ENCODE data around the gene RNF40. TPM values are rescaled to one million over a fixed set of nuclear protein-coding genes. Genes with fewer than 3 reads are reported as not detected.

Gene RNF40
- polyA plus RNA-seq, 5 donors = 89.0 to 108 (median 94.4) TPM

DNA sequence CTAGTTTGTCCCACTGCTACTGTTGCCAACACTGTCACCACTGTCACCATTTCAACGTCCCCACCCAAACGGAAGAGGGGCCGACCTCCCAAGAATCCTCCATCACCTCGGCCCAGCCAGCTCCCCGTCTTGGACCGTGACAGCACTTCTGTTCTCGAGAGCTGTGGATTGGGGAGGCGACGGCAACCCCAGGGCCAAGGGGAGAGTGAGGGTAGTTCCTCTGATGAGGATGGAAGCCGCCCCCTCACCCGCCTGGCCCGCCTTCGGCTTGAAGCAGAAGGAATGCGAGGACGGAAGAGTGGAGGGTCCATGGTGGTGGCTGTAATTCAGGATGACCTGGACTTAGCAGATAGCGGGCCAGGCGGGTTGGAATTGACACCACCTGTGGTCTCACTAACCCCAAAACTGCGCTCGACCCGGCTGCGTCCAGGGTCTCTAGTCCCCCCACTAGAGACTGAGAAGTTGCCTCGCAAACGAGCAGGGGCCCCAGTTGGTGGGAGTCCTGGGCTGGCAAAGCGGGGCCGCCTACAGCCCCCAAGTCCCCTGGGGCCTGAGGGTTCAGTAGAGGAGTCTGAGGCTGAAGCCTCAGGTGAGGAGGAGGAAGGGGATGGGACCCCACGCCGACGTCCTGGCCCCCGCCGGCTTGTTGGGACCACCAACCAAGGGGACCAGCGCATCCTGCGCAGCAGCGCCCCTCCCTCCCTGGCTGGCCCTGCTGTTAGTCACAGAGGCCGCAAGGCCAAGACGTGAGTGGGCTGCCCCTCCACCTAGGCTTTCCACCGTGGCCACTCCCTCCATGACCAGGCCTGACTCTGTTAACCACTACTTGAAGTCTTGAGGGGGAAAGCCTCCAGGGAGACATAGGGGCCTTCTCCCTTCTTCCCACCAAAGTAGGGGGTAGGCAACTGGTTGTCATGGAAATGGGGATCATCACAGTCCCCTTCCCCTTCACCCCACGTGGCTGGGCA is 22.9 kb upstream of the RNF40 start:
- no peak for DNase-seq

DNA sequence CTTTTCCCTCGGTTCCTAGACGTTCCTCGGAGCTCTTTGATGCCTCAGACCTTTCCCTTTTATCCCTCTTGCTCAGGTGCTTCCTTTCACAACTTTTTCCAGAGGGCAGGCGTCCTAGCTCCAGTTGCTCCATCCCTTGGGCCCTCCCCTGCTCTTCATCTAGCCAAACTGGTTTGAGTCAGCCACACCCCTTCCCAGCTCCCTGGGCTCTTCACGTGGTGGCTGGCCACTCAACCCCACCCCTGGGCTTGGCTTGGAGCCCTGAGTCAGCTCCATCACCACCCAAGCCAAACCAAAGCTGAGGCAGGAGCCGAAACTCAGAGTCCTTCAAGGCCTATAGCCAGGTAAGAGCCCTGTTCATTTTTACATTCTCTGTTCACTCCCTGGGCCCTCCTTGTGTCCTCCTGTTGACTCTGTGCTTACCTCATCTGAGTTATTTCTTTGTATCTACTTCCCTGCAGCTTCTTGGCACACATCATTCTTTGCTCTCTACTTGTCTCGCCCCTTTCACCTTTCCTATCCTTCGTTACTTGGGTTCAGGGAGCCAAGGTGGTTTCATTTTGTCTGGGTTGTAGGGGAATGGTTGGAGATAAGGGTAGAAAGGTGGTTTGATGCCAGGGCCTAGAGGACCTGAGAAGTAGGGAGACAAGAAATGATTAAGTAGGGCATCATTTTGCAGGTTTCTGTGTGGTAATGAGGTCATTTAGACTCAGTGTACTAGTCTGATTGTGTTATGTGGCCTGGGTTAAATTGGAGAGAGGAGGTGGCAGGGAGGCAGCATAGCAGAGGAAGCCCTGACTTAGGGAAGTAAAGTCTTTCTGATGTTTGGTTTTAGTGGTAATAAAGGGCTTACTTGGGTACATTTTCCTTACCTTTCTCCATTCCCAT is 21.5 kb upstream of the RNF40 start:
- peak; percentile 72 to 75 for DNase-seq

DNA sequence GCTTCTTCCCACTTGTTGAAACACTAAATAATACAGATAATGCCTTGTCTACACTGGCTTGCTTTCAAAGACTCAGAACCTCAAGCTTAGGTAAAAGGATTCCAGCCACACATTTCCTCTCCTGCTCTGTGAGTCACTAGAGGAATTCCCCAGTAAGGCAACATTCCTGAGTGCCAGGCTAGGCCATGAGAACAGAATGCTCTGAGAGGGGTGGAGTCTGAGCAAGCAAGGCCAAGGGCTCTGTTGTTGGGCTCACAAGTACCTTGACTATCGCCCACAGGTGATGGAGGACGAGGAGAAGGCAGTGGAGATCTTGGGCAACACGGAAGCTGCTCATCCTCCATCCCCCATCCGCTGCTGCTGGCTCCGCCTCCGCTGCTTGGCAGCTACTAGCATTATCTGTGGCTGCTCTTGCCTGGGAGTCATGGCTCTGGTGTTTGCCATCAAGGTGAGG is 20.6 kb upstream of the RNF40 start:
- DNase-seq = peak in 1 of 2 donors; percentile 45

DNA sequence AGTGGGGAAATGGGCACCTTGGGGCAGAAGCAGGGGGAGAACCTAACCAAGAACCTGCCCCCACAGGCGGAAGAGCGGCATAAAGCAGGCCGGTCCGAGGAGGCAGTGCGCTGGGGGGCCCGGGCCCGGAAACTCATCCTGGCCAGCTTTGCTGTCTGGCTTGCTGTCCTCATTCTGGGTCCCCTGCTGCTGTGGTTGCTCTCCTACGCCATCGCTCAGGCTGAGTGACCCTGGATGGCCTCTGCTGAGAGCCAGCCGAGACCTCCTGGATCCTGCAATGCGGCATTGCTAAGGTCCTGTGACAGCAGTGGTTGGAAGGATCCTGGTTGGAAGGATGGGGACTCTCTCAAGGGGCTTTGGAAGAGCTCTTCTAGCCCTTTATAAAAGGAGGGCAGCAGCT is 18.4 kb upstream of the RNF40 start:
- no peak for DNase-seq

DNA sequence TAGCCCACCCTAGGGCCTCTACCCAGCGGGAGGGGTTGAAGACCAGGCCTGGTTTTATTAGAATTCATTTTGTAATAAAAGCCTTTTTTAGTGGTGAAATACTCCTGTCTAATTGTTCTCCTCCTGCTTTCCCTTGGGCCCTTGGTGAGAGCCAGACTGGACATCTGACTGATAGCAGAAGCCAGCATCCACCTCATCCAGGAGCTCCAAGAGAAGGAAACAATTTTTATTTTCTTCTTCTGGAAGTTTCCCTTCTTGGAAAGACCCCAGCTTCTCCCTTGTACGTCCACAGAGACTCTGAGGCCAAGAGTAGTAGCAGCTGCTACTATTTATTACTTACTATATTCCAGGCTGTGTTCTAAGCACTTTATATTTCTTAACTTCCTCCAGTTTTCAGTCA is 17.9 kb upstream of the RNF40 start:
- DNase-seq = no peak

DNA sequence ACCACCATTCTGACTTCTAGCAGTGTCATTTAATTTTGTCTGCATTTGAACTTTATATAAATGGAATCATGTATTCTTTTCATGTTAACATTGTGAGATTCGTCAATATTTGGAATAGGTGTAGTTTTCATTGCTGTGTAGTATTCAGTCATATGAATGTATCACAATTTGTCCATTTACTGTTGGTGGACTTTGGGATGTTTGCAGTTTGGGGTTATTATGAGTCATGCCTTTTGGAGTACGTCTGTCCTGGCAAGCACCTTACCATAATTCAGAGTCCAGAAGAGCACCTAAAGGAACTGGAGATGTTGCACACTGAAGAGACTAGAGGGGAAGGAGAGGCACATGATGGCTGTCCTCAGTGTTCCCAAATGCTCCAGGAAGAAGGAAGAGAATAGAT is 17.0 kb upstream of the RNF40 start:
- DNase-seq = no peak

DNA sequence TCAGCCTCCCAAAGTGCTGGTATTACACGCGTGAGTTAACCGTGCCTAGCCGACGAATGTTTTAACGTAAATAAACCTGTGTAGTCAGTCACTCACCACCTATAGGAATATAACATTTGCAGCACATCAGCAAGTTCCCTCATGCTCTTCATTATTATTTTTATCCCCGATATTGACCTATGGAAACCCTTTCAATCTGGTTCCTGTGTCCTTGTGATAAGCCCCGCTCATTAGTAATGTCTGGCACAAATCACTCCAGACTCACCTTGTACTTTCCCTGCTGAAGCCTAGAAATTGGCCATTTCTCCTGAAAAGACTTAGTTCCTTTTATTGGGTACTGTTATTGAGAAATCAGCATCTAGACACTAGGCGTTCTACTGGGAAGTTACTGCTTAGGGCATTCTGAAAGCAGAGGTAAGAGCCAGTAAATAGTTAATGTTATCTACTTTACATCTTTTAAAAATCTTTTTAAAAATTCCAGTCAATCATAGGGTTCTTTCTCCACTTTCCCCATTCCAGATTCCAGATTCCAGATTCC is 15.4 kb upstream of the RNF40 start:
- no peak for DNase-seq

DNA sequence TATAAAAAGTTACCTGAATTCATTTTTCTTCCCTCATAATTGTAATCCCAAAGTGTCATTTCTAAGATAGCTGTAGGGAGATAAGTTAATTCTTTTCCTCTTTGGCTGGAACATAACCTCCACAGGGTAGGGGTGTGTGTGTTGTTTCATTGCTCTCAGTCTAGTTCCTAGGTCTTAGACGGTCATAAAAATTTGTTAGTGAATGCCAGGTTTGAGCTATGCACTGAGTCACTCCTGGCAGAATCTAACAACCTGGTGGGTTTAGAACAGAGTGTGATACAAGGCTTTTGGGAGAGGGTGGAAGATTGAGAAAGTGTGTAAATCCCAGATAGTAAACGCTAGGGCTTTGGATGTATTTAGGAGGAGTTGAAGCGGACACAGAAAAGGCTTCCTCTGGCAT is 14.8 kb upstream of the RNF40 start:
- DNase-seq = no peak

DNA sequence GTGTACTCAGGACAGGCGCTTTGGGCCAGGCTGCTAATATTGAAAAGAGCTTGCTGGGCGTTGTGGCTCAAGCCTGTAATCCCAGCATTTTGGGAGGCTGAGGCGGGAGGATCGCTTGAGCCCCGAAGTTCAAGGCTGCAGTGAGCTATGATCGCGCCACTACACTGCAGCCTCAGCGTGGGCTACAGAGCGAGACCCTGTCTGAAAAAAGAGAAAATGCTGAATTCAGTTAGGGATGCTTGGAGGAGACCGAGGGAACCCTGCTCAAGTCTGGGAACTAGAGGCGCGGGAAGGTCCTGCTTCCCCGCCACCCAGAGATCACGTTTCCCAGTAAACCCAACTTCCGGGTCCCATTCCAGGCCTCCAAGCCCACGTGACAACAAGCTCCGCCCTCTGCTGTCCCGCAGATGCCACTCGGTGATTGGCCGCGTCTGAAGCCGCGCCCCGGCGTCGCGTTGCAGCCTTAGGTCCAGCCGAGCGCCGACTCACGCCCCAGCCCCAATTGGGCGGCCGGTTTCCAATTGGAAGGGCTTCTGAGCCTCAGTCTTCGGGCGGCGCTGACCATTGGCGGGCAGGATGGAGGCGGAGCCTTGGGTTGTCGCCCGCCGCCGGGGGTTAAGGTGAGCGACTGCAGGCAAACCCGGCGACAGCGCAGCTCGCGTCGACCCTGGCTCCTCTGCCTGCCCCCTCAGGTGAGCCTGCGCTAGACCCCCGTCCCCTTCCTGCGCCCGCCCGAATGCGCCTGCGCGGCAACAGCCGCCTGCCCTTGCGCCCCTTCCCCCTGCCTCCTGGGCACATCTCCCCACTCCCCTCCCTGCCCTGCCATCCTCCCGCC is 14.1 kb upstream of the RNF40 start, which contains the start of gene PHKG2:
TSS of gene PHKG2 (plus strand) at position 627 of the 835 bp plus-strand sequence. CDS start 396 bp downstream, outside the sequence.
- DNase-seq = peak; percentile 98

DNA sequence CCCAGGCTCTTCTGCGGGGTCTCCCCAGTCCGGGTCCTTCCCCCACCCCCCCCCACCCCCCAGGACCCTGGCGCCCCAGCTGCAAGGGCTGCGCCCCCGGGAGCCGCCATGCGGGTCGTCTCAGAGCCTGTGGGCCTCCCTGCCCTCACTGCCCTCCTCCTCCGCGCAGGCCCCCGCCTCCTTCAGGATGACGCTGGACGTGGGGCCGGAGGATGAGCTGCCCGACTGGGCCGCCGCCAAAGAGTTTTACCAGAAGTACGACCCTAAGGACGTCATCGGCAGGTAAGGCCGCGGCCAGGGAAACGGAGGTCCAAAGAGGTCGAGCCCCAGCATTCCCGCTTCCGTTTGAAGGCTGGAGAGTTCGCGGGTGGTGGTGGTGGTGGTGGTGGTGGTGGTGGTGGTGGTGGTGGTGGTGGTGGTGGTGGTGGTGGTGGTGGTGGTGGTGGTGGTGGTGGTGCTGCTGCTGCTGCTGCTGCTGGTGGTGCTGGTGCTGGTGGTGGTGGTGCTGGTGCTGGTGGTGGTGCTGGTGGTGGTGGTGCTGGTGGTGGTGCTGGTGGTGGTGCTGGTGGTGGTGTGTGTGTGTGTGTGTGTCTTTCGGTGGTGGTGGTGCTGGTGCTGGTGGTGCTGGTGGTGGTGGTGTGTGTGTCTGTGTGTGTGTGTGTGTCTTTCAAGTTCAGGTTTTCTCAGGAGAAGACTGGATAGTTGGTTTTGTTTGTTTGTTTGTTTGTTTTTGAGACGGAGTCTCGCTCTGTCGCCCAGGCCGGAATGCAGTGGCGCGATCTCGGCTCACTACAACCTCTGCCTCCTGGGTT is 13.3 kb upstream of the RNF40 start:
- DNase-seq = no peak

DNA sequence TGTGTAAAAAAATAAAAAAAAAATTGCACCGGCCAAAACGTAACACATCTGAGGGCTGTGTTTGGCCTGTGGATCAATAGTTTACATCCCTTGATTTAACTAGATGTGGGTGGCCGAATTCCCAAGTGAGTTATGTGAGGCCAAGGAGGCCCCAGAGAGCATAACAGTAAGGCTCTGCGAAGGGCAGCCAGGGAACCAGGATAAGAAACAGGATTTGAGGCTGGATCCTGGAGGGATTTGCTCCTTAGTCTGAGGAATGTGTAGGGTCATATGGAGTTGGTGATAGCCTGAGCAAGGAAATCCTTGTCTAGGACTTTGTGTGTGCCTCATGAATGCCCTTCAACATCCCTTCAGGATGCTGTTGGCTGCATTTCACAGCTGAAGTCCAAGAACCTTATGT is 11.9 kb upstream of the RNF40 start:
- no peak for DNase-seq

DNA sequence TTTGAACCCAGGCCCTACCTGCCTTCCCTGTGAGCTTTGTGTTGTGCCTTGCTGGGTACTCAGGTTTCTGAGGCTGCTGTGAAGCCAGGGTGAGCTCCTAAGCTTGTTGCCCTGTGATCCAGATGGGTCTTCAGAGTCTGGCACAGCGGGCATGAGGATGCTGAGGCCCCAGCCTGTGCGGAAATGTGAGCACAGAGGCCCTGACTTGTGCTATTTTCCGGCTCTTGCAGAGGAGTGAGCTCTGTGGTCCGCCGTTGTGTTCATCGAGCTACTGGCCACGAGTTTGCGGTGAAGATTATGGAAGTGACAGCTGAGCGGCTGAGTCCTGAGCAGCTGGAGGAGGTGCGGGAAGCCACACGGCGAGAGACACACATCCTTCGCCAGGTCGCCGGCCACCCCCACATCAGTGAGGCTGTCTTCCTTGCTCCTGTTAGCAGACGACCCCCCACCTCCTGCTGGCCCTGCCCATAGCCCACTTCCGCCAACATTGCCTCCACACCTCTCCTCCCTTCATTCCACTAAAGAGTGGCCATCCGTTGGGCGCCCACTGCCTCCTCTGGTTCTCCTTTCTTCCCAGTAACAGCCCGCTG is 11.2 kb upstream of the RNF40 start:
- DNase-seq = no peak

DNA sequence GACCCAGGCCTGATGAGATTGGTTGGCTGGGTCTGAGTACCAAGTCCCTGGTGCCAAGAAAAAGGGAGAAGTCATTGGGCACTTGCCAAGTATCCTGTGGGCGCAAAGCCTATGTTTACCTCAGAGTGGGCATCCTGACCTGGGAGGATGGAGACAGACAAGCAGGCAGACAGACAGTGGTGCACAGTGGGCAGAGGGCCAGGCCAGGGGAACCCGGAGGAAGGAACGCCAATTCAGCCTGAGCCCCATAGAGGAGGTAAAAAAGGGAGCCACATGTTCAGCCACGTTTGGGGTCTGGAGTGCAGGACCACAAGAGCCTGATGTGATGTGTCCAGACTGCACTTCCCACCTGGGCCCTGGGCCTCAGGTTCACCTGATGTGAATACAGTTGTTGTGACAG is 8.5 kb upstream of the RNF40 start:
- DNase-seq = no peak

DNA sequence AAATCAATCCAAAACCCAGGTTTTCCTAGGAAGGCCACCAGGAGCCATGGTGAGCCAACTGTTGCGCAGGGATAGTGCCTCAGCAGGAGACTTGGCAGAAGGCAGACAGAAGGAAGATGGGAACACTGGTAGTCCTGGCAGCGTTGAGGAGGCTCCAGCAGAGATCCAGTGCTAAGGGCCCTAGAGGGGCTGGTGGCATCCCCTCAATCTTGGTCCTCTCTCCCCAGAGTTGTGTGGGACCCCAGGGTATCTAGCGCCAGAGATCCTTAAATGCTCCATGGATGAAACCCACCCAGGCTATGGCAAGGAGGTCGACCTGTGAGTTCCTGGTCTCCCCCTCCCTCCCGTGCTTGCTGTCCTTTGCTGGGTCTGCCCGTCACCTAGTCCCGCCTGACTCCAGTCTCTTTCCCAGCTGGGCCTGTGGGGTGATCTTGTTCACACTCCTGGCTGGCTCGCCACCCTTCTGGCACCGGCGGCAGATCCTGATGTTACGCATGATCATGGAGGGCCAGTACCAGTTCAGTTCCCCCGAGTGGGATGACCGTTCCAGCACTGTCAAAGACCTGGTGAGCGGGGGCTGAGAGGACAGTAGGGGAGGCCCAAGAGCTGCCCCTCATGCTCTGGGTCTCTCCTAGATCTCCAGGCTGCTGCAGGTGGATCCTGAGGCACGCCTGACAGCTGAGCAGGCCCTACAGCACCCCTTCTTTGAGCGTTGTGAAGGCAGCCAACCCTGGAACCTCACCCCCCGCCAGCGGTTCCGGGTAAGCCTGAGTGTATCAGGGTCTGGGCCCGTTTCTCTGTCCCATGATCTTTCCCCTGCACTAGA is 6.0 kb upstream of the RNF40 start:
- DNase-seq = no peak

DNA sequence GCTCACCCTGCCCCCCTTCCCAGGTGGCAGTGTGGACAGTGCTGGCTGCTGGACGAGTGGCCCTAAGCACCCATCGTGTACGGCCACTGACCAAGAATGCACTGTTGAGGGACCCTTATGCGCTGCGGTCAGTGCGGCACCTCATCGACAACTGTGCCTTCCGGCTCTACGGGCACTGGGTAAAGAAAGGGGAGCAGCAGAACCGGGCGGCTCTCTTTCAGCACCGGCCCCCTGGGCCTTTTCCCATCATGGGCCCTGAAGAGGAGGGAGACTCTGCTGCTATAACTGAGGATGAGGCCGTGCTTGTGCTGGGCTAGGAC is 5.4 kb upstream of the RNF40 start:
- DNase-seq = no peak

DNA sequence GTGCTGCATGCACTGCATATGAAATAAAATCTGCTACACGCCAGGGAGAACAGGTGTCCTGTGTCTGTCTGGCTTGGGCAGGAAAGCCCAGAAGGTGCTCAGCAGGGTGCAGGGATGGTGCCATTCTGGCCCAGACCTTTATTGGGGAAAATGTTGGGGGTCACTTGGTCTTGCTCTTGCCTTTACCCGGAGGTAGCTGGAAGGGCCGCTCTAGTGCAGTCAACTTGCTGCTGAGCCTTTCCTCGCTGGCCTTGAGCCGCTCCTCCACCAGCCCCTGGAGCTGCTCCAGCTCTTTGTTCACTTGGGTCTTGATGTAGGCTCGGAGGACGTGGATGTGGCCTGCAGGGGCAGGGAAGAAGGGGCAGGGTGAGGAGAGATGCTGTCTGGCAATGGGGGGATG is 4.8 kb upstream of the RNF40 start:
- no peak for DNase-seq

DNA sequence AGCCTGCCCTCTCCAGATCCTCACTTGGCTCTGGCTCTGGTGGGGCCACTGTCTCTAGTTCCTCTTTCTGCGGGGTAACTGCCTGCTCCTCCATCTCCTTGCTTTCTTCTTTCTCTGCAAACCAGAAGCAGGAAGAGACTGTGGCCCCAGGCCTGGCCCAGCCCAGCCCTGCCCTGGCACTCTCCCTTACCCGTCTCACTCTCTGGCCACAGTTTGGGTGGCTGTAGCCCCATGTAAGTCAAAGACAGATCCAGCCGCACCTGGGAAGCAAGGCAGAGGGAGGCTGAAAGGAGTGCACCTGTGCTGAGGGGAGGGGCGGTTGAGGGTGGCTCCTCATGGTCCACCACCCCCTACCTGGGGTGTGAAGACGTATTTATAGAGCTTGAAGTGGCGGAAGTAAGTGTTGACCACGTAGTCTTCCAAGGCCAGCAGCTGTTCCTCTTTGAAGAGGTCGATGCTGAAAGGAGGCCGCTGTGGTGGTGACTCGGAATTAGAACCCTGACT is 3.1 kb upstream of the RNF40 start:
- DNase-seq = no peak

DNA sequence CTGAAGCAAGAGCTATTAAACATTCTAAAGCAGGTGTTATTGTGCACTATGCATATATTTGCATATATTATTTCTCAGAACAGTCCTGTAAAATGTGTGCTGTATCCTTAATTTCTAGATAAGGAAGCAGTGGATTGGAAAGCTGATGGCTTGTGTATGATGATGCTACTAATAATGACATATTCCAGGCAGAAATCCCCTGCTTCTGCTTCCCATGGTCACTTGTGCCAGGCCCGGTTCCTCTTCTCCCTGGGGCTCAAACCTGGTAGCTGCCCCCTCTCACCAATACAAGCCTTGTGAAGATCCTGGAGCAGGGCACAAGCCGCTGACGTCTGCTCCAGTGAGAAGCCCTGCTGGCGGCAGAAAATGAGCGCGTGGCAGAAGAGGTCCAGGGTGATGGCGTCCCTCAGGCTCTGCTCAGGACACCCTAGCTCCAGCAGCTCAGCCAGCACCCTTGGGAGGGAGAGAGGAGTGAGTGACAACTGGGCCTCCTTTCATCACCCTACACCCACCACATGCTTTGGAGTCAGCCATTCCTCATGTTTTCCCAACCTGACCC is 2.0 kb upstream of the RNF40 start:
- DNase-seq = no peak
